Gastroesophageal sphincter (tissue), 3 donors: ENCODE measurements around the gene FGD5.

Experiments used
- CTCF ChIP-seq, 4 experiments: fragments of 200-600 bp in 2 of 4; fragments of 450-650 bp in 2 of 4; sonication (generic) in 1 of 4; IDR thresholded peaks; one replicate each; pipeline ENCODE4 v1.5.1; 2017 to 2019; ENCODE audit warnings: antibody characterized with exemption in 4 of 4, mild to moderate bottlenecking in 2 of 4, moderate library complexity in 2 of 4
- EP300 ChIP-seq: sonication (generic); formaldehyde crosslinking; IDR thresholded peaks from one replicate; pipeline ENCODE4 v1.6.1; 2017; ENCODE audit warnings: antibody characterized with exemption, mild to moderate bottlenecking
- POLR2A ChIP-seq, 2 donors: fragments of 450-650 bp; IDR thresholded peaks; one replicate each; pipeline ENCODE4 v1.6.1; 2017; ENCODE audit warnings: antibody characterized with exemption in 2 of 2, mild to moderate bottlenecking in 2 of 2, moderate library complexity in 1 of 2

GRCh38 chr3:14862303-14862660 is 43.5 kb downstream of the FGD5 start:
- TF ChIP-seq CTCF (IDR thresholded peaks at IDR 0.05) (no peak), POLR2A (IDR thresholded peaks at IDR 0.05) (no peak), EP300 (no peak)
